A549 (cell line): ENCODE data around the gene UBE2H. TPM values are rescaled to one million over a fixed set of nuclear protein-coding genes. Genes with fewer than 3 reads are reported as not detected.
A peak's percentile ranks its signal among the peaks of the same experiment; 100 is the strongest.

ENCODE experiments used
- ATAC-seq, 2 experiments: fragments of 200-7000 bp in 1 of 2; fragments of >200 bp in 1 of 2; cut with Nextera tagmentation in 1 of 2; cut with Tn5 transposase in 1 of 2; 3 replicates each; pipeline versions ENCODE4 v1.8.0 to v1.9.1; 2018 to 2020; ENCODE audit warnings: mild to moderate bottlenecking in 1 of 2, moderate library complexity in 1 of 2
- CTCF ChIA-PET: fragments of 300-600 bp; sonication (Branson Sonifier 250); formaldehyde crosslinking; extraction: SDS; loops from one replicate; lab custom pipeline; 2021; ENCODE audit warnings: antibody characterized with exemption, inconsistent platforms; lab: Yijun Ruan, JAX
- POLR2A ChIA-PET: fragments of 350-600 bp; formaldehyde crosslinking; extraction: SDS; loops from one replicate; lab custom pipeline; 2021; ENCODE audit warnings: antibody characterized with exemption, inconsistent platforms; lab: Yijun Ruan, JAX
- DNase-seq, 2 experiments: peaks; one replicate each; pipeline versions ENCODE4 v3.0.0 to v3.0.0-alpha.2; 2011 to 2016; ENCODE audit warnings: low read depth in 1 of 2, low spot score in 1 of 2
- FAIRE-seq: peaks from 2 replicates; lab custom pipeline; 2011; peaks lifted over from hg19 to GRCh38; lab: Jason Lieb, UNC
- H3K27ac ChIP-seq, 2 experiments: fragments of >200 bp; sonication (Bioruptor Twin); formaldehyde crosslinking; 3 replicates each; pipeline ENCODE4 v1.5.1; 2016 to 2017
- H3K4me1 ChIP-seq: fragments of >200 bp; sonication (Bioruptor Twin); formaldehyde crosslinking; 3 replicates; pipeline ENCODE4 v1.6.1; 2016
- H3K4me2 ChIP-seq: fragments of >200 bp; sonication (Bioruptor Twin); formaldehyde crosslinking; 3 replicates; pipeline ENCODE4 v1.6.1; 2016
- H3K4me3 ChIP-seq: fragments of >200 bp; sonication (Bioruptor Twin); formaldehyde crosslinking; 3 replicates; pipeline ENCODE4 v1.5.1; 2016
- H3K9me3 ChIP-seq: fragments of >200 bp; sonication (Bioruptor Twin); formaldehyde crosslinking; 3 replicates; pipeline ENCODE4 v1.6.1; 2016
- ESRRA ChIP-seq: fragments of 150-350 bp; IDR thresholded peaks from 2 replicates; pipeline ENCODE4 v1.6.1; 2014; ENCODE audit warnings: mild to moderate bottlenecking, low read length, borderline replicate concordance
- HEYL ChIP-seq: fragments of 250-450 bp; sonication (Bioruptor Pico); IDR thresholded peaks from 2 replicates; pipeline ENCODE4 v1.8.0; 2021; ENCODE audit warnings: mild to moderate bottlenecking, moderate library complexity
- HOXA7 ChIP-seq: fragments of 250-450 bp; sonication (Bioruptor Pico); IDR thresholded peaks from 2 replicates; pipeline ENCODE4 v1.5.0; 2020; ENCODE audit warnings: mild to moderate bottlenecking, moderate library complexity
- HOXB5 ChIP-seq: fragments of 250-450 bp; sonication (Bioruptor Pico); IDR thresholded peaks from 2 replicates; pipeline ENCODE4 v1.5.0; 2020; ENCODE audit warnings: mild to moderate bottlenecking, moderate library complexity
- KDM5A ChIP-seq: fragments of 200-600 bp; sonication (generic); IDR thresholded peaks from 2 replicates; pipeline ENCODE4 v1.6.1; 2016; ENCODE audit warnings: antibody characterized with exemption, mild to moderate bottlenecking
- MAFK ChIP-seq: fragments of 450-650 bp; IDR thresholded peaks from 2 replicates; pipeline ENCODE4 v1.6.1; 2014; ENCODE audit not compliant: partially characterized antibody
- MYC ChIP-seq: IDR thresholded peaks from 2 replicates; pipeline ENCODE4 v1.6.1; 2012; ENCODE audit warnings: mild to moderate bottlenecking, inconsistent platforms, low read length, improper control_type of control experiment, borderline replicate concordance
- NPAS2 ChIP-seq: fragments of 250-450 bp; sonication (Bioruptor Pico); IDR thresholded peaks from 2 replicates; pipeline ENCODE4 v1.8.0; 2022; ENCODE audit warnings: mild to moderate bottlenecking, moderate library complexity, borderline replicate concordance
- POLR2A ChIP-seq: IDR thresholded peaks from 2 replicates; pipeline ENCODE4 v1.6.1; 2012; ENCODE audit warnings: mild to moderate bottlenecking, low read length
- POLR2AphosphoS2 ChIP-seq: conservative IDR thresholded peaks from 2 replicates; pipeline ENCODE4 v1.6.1; 2012; ENCODE audit warnings: low read length, improper control_type of control experiment, inconsistent platforms
- RAD21 ChIP-seq, 2 experiments: fragments of >200 bp in 1 of 2; sonication (Bioruptor Twin) in 1 of 2; formaldehyde crosslinking in 1 of 2; IDR thresholded peaks in 1 of 2; conservative IDR thresholded peaks in 1 of 2; 2 replicates in 1 of 2; 3 replicates in 1 of 2; pipeline ENCODE4 v1.6.1; 2012 to 2018; ENCODE audit warnings: inconsistent platforms in 1 of 2
- RFX5 ChIP-seq: fragments of 450-650 bp; IDR thresholded peaks from 2 replicates; pipeline ENCODE4 v1.7.1; 2014; ENCODE audit warnings: antibody characterized with exemption, mild to moderate bottlenecking, moderate library complexity
- SMC3 ChIP-seq: fragments of >200 bp; sonication (Bioruptor Twin); formaldehyde crosslinking; IDR thresholded peaks from 3 replicates; pipeline ENCODE4 v1.6.1; 2018; ENCODE audit warnings: inconsistent platforms
- TFCP2L1 ChIP-seq: fragments of 250-450 bp; sonication (Bioruptor Pico); IDR thresholded peaks from 2 replicates; pipeline ENCODE4 v1.5.0; 2021; ENCODE audit warnings: mild to moderate bottlenecking
- TP53 ChIP-seq: fragments of 250-450 bp; sonication (Bioruptor Pico); IDR thresholded peaks from 2 replicates; pipeline ENCODE4 v1.5.0; 2021; ENCODE audit warnings: mild to moderate bottlenecking, moderate library complexity
- ZC3H11A ChIP-seq: fragments of 450-650 bp; IDR thresholded peaks from 2 replicates; pipeline ENCODE4 v1.6.1; 2014; ENCODE audit warnings: antibody characterized with exemption, mild to moderate bottlenecking
- ZFP36 ChIP-seq: fragments of 450-650 bp; IDR thresholded peaks from 2 replicates; pipeline ENCODE4 v1.6.1; 2014; ENCODE audit warnings: borderline replicate concordance; ENCODE audit not compliant: partially characterized antibody
- WGBS: methylation state at CpG from one replicate; pipeline ENCODE4 v1.1.6; 2017; ENCODE audit errors: missing lambda C conversion rate; 5-methylcytosine and 5-hydroxymethylcytosine counted together
- polyA plus RNA-seq, 4 experiments: library from polyadenylated mRNA; depleted of rRNA in 3 of 4; stranded (reverse); fragments of >200 nt; fragmentation: RNase III in 1 of 4; extraction: RNeasy Plus Mini Kit Qiagen cat#74134 plus additional on column Dnase treatment in 1 of 4; gene quantifications; 2 replicates in 3 of 4; 3 replicates in 1 of 4; pipeline ENCODE4 v1.2.3, GENCODE V29; 2011 to 2017
- TF ChIP-seq, protein P1 (sequence below): fragments of 150-350 bp; IDR thresholded peaks from 2 replicates; pipeline ENCODE4 v1.6.1; 2014; ENCODE audit warnings: low read depth, mild to moderate bottlenecking, low read length
- TF ChIP-seq, protein P2 (sequence below): fragments of 200-600 bp; sonication (generic); IDR thresholded peaks from 2 replicates; pipeline ENCODE4 v1.6.1; 2016; ENCODE audit warnings: antibody characterized with exemption, mild to moderate bottlenecking, moderate library complexity
- TF ChIP-seq, protein P3 (sequence below): fragments of 250-450 bp; sonication (Bioruptor Pico); IDR thresholded peaks from 2 replicates; pipeline ENCODE4 v1.5.0; 2020; ENCODE audit warnings: low read depth, mild to moderate bottlenecking, moderate library complexity
- TF ChIP-seq, protein P4 (sequence below): fragments of >200 bp; sonication (Bioruptor Twin); formaldehyde crosslinking; IDR thresholded peaks from 3 replicates; pipeline ENCODE4 v1.5.1; 2016
- TF ChIP-seq, protein P5 (sequence below): fragments of >200 bp; sonication (Bioruptor Twin); formaldehyde crosslinking; IDR thresholded peaks from 2 replicates; pipeline ENCODE4 v1.6.1; 2016
- TF ChIP-seq, protein P6 (sequence below): IDR thresholded peaks from 2 replicates; pipeline ENCODE4 v1.6.1; 2012; ENCODE audit warnings: low read depth, borderline replicate concordance
- TF ChIP-seq, protein P7 (sequence below): IDR thresholded peaks from 2 replicates; pipeline ENCODE4 v1.6.1; 2012

Gene UBE2H
- polyA plus RNA-seq, 2 of the 4 experiments (the other 2 are of a cell fraction) = 73.5 to 99.2 TPM

DNA sequence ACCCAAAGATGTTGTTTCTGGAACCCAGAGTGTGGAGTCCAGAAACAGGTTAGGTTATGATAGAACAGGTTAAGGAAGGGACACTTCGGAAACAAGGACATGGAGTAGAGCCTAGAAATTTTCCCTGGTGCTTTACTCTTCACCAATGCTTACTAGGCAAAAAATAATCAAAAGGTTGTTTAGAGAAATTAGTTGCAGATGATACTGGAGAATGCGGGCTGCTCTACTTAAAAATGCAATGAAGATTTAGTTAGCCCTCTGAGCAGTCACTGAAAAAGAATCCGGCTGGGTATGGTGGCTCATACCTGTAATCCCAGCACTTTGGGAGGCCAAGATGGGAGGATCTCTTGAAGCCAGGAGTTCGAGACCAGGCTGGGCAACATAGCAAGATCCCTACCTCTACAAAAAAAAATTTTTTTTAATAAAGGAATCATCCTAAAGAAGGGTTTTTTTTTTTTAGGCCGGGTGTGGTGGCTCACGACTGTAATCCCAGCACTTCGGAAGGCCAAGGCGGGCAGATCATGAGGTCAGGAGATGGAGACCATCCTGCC is 3.3 kb upstream of the UBE2H start:
- 88% methylated on average over 8 of the region's 8 CpGs for WGBS

DNA sequence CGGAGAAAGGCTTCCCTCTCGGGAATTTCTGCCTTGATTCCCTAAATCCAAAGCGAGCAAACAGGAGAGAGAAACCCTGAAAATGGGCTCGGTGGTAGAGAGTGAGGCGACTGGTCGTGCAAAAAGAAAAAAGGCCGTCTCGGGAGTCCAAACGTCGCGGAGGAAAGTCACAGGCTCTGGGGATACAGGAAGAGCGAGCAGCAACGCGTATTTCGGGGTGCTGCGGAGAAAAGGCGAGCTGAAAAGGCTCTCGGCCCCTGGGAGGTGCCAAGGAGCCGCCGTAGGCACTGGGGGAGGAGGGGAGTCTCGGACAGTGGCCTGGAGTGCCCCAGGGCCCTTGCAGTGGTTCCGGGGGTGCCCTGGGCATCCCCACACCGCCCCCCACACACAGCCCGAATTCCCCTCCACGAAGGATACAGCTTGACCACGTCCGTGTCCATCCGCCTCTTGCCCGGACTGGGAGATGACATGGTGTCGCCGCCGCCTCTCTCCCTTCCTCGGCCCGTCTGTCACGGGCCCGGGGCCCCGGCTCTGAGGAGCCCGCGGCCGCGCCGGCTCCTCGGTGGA is 591 bp downstream of the UBE2H start:
- H3K27ac ChIP-seq = peak overlapping the region; percentile 83 to 95
- H3K9me3 ChIP-seq = no peaks in the 10 kb centered on the region
- TF ChIP-seq POLR2AphosphoS2 (no peak), SMC3 (peak; percentile 31; the same call in 1 of the 3 replicates), TFCP2L1 (CRISPR knock-in tag) (no peak), KDM5A (no peak), MYC (no peak), ESRRA (no peak), ZFP36 (no peak), HEYL (CRISPR knock-in tag) (no peak), HOXA7 (CRISPR knock-in tag) (no peak), POLR2A (no peak), ZC3H11A (no peak), RAD21 (conservative IDR thresholded peaks at IDR 0.05 in 1 of 2, IDR thresholded peaks at IDR 0.05 in 1 of 2) (peak; percentile 27 to 30; a peak in 3 of 5 replicates), NPAS2 (CRISPR knock-in tag) (no peak)
- TF ChIP-seq, protein P1, sequence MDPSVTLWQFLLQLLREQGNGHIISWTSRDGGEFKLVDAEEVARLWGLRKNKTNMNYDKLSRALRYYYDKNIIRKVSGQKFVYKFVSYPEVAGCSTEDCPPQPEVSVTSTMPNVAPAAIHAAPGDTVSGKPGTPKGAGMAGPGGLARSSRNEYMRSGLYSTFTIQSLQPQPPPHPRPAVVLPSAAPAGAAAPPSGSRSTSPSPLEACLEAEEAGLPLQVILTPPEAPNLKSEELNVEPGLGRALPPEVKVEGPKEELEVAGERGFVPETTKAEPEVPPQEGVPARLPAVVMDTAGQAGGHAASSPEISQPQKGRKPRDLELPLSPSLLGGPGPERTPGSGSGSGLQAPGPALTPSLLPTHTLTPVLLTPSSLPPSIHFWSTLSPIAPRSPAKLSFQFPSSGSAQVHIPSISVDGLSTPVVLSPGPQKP = no peak
- TF ChIP-seq, protein P2, sequence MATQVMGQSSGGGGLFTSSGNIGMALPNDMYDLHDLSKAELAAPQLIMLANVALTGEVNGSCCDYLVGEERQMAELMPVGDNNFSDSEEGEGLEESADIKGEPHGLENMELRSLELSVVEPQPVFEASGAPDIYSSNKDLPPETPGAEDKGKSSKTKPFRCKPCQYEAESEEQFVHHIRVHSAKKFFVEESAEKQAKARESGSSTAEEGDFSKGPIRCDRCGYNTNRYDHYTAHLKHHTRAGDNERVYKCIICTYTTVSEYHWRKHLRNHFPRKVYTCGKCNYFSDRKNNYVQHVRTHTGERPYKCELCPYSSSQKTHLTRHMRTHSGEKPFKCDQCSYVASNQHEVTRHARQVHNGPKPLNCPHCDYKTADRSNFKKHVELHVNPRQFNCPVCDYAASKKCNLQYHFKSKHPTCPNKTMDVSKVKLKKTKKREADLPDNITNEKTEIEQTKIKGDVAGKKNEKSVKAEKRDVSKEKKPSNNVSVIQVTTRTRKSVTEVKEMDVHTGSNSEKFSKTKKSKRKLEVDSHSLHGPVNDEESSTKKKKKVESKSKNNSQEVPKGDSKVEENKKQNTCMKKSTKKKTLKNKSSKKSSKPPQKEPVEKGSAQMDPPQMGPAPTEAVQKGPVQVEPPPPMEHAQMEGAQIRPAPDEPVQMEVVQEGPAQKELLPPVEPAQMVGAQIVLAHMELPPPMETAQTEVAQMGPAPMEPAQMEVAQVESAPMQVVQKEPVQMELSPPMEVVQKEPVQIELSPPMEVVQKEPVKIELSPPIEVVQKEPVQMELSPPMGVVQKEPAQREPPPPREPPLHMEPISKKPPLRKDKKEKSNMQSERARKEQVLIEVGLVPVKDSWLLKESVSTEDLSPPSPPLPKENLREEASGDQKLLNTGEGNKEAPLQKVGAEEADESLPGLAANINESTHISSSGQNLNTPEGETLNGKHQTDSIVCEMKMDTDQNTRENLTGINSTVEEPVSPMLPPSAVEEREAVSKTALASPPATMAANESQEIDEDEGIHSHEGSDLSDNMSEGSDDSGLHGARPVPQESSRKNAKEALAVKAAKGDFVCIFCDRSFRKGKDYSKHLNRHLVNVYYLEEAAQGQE = no peak
- TF ChIP-seq, protein P3, sequence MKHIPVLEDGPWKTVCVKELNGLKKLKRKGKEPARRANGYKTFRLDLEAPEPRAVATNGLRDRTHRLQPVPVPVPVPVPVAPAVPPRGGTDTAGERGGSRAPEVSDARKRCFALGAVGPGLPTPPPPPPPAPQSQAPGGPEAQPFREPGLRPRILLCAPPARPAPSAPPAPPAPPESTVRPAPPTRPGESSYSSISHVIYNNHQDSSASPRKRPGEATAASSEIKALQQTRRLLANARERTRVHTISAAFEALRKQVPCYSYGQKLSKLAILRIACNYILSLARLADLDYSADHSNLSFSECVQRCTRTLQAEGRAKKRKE = no peak
- TF ChIP-seq, protein P4, sequence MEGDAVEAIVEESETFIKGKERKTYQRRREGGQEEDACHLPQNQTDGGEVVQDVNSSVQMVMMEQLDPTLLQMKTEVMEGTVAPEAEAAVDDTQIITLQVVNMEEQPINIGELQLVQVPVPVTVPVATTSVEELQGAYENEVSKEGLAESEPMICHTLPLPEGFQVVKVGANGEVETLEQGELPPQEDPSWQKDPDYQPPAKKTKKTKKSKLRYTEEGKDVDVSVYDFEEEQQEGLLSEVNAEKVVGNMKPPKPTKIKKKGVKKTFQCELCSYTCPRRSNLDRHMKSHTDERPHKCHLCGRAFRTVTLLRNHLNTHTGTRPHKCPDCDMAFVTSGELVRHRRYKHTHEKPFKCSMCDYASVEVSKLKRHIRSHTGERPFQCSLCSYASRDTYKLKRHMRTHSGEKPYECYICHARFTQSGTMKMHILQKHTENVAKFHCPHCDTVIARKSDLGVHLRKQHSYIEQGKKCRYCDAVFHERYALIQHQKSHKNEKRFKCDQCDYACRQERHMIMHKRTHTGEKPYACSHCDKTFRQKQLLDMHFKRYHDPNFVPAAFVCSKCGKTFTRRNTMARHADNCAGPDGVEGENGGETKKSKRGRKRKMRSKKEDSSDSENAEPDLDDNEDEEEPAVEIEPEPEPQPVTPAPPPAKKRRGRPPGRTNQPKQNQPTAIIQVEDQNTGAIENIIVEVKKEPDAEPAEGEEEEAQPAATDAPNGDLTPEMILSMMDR = no peak
- DNase-seq (peak in 1 of 2 experiments; percentile 51), FAIRE-seq (no peak), ATAC-seq (peak; percentile 46 to 62)
- peak overlapping the region; percentile 73 for H3K4me3 ChIP-seq
- ChIA-PET CTCF (interaction anchor here (0.6 to 2.7 kb wide), 10 partner anchors 17 to 287 kb away, joined by 3 to 9 read pairs (median 6); no protein-coding TSS in a partner anchor), POLR2A (interaction anchor here (0.9 to 1.9 kb wide), 4 partner anchors 57 to 127 kb away, joined by 3 to 9 read pairs (median 4); no protein-coding TSS in a partner anchor)
- H3K4me1 ChIP-seq = peaks cover 30% of the 10 kb centered on the region
- WGBS = 2% methylated on average over 31 of the region's 43 CpGs
- peak overlapping the region; percentile 100 for H3K4me2 ChIP-seq

More for the DNA sequence above, 3.3 kb upstream of the UBE2H start:
- Histone ChIP-seq H3K4me1 (peaks cover 37% of the 10 kb centered on the region), H3K27ac (peak overlapping the region; percentile 41 to 47; a peak in 5 of 6 replicates), H3K4me3 (no peak overlapping the region), H3K4me2 (peak overlapping the region; percentile 12; the same call in 1 of the 3 replicates), H3K9me3 (no peaks in the 10 kb centered on the region)
- TF ChIP-seq HOXB5 (CRISPR knock-in tag) = no peak
- TF ChIP-seq POLR2A = no peak
- TF ChIP-seq TP53 (CRISPR knock-in tag) = no peak
- TF ChIP-seq, protein P5, sequence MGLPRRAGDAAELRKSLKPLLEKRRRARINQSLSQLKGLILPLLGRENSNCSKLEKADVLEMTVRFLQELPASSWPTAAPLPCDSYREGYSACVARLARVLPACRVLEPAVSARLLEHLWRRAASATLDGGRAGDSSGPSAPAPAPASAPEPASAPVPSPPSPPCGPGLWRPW = no peak
- TF ChIP-seq, protein P6, sequence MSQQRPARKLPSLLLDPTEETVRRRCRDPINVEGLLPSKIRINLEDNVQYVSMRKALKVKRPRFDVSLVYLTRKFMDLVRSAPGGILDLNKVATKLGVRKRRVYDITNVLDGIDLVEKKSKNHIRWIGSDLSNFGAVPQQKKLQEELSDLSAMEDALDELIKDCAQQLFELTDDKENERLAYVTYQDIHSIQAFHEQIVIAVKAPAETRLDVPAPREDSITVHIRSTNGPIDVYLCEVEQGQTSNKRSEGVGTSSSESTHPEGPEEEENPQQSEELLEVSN = no peak
- no peak for TF ChIP-seq RFX5
- peak; percentile 84 for TF ChIP-seq MAFK
- TF ChIP-seq, protein P7, sequence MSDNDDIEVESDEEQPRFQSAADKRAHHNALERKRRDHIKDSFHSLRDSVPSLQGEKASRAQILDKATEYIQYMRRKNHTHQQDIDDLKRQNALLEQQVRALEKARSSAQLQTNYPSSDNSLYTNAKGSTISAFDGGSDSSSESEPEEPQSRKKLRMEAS = no peak
- ATAC-seq (no peak), FAIRE-seq (no peak), DNase-seq (no peak)
- CTCF ChIA-PET = no interaction called here
- POLR2A ChIA-PET = no interaction called here
